DOHH2 (cell line): Measurements from ENCODE around the gene EHMT2.

Experiments used
- H3F3A ChIP-seq: fragments of 200-600 bp; sonication (generic), shearing (Covaris generic); 2 replicates; pipeline ENCODE4 v1.6.0; 2016; ENCODE audit warnings: antibody characterized with exemption, mild to moderate bottlenecking; ENCODE audit not compliant: control insufficient read depth, insufficient read depth
- H3K27ac ChIP-seq: fragments of 200-600 bp; sonication (generic); 2 replicates; pipeline ENCODE4 v1.5.1; 2014; ENCODE audit warnings: low read depth, mild to moderate bottlenecking, low read length, moderate library complexity
- H3K27me3 ChIP-seq: fragments of 200-600 bp; sonication (generic); 2 replicates; pipeline ENCODE4 v1.6.1; 2014; ENCODE audit warnings: mild to moderate bottlenecking, low read length, mixed read lengths; ENCODE audit not compliant: control insufficient read depth
- H3K36me3 ChIP-seq: fragments of 200-600 bp; sonication (generic); 2 replicates; pipeline ENCODE4 v1.6.1; 2014; ENCODE audit warnings: mild to moderate bottlenecking, low read length, moderate library complexity, mixed read lengths; ENCODE audit not compliant: control insufficient read depth
- H3K4me1 ChIP-seq: fragments of 200-600 bp; sonication (generic); 2 replicates; pipeline ENCODE4 v1.6.1; 2014; ENCODE audit warnings: mild to moderate bottlenecking, low read length, mixed read lengths; ENCODE audit not compliant: control insufficient read depth
- H3K4me2 ChIP-seq: fragments of 200-600 bp; sonication (generic); 2 replicates; pipeline ENCODE4 v1.6.0; 2014; ENCODE audit warnings: mild to moderate bottlenecking, low read length, moderate library complexity
- H3K4me3 ChIP-seq: fragments of 200-600 bp; sonication (generic); 2 replicates; pipeline ENCODE4 v1.5.1; 2014; ENCODE audit warnings: mild to moderate bottlenecking, low read length, mixed read lengths
- H3K79me2 ChIP-seq: fragments of 200-600 bp; sonication (generic); 2 replicates; pipeline ENCODE4 v1.6.1; 2014; ENCODE audit warnings: mild to moderate bottlenecking, low read length, mixed read lengths; ENCODE audit not compliant: control insufficient read depth
- H3K9me2 ChIP-seq: fragments of 200-600 bp; sonication (generic); replicated peaks from 2 replicates; pipeline ENCODE4 v1.6.1; 2014; ENCODE audit warnings: mild to moderate bottlenecking, low read length, mixed read lengths; ENCODE audit not compliant: control insufficient read depth
- H3K9me3 ChIP-seq: fragments of 200-600 bp; sonication (generic); 2 replicates; pipeline ENCODE4 v1.6.1; 2014; ENCODE audit warnings: antibody characterized with exemption, low read length, mixed read lengths; ENCODE audit not compliant: control insufficient read depth, insufficient read depth
- H4K20me1 ChIP-seq: fragments of 200-600 bp; sonication (generic); 2 replicates; pipeline ENCODE4 v1.6.0; 2014; ENCODE audit warnings: low read depth, mild to moderate bottlenecking, antibody characterized with exemption, low read length, moderate library complexity; ENCODE audit not compliant: control insufficient read depth, insufficient read depth
- EZH2phosphoT487 ChIP-seq: fragments of 200-600 bp; sonication (generic); IDR thresholded peaks from 2 replicates; pipeline ENCODE4 v1.6.1; 2017; ENCODE audit warnings: borderline replicate concordance, mild to moderate bottlenecking, antibody characterized with exemption, low read length, moderate library complexity, mixed read lengths
- TF ChIP-seq, protein P1 (sequence below): fragments of 200-600 bp; sonication (generic); IDR thresholded peaks from one replicate; pipeline ENCODE4 v1.5.1; 2014; ENCODE audit warnings: antibody characterized with exemption, mild to moderate bottlenecking, low read depth, low read length; ENCODE audit not compliant: poor library complexity, severe bottlenecking

Gene EHMT2

GRCh38 chr6:31903957-31904356, 6.5 kb upstream of the EHMT2 start:
- Histone ChIP-seq H3K4me2 (no peak overlapping the region), H3K36me3 (no peaks in the 10 kb centered on the region; the same call in 1 of the 2 replicates), H3K27me3 (peaks cover 23% of the 10 kb centered on the region), H3K27ac (no peak overlapping the region), H4K20me1 (no peaks in the 10 kb centered on the region), H3K9me2 (no peaks in the 10 kb centered on the region), H3K4me3 (no peak overlapping the region), H3K9me3 (no peaks in the 10 kb centered on the region), H3K4me1 (peaks cover 29% of the 10 kb centered on the region), H3F3A (peaks cover 17% of the 10 kb centered on the region), H3K79me2 (peaks cover 13% of the 10 kb centered on the region)
- TF ChIP-seq, protein P1, sequence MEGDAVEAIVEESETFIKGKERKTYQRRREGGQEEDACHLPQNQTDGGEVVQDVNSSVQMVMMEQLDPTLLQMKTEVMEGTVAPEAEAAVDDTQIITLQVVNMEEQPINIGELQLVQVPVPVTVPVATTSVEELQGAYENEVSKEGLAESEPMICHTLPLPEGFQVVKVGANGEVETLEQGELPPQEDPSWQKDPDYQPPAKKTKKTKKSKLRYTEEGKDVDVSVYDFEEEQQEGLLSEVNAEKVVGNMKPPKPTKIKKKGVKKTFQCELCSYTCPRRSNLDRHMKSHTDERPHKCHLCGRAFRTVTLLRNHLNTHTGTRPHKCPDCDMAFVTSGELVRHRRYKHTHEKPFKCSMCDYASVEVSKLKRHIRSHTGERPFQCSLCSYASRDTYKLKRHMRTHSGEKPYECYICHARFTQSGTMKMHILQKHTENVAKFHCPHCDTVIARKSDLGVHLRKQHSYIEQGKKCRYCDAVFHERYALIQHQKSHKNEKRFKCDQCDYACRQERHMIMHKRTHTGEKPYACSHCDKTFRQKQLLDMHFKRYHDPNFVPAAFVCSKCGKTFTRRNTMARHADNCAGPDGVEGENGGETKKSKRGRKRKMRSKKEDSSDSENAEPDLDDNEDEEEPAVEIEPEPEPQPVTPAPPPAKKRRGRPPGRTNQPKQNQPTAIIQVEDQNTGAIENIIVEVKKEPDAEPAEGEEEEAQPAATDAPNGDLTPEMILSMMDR = no peak
- no peak for TF ChIP-seq EZH2phosphoT487

GRCh38 chr6:31901953-31902643, 4.6 kb upstream of the EHMT2 start, which contains the start of gene ZBTB12:
TSS of gene ZBTB12 (minus strand) at chr6:31902086. CDS start at chr6:31901305, 781 bp downstream.
- 0 out of 2 replicates have a peak within 1 kb of the TSS, but pooled peaks have one; percentile 33 for H3K27ac ChIP-seq
- H3K27me3 ChIP-seq = peaks cover 17% of the 10 kb centered on the region
- H3K9me3 ChIP-seq = no peaks in the 10 kb centered on the region
- TF ChIP-seq, protein P1 = no peak
- TF ChIP-seq EZH2phosphoT487 = no peak
- H3F3A ChIP-seq = peaks cover 17% of the 10 kb centered on the region
- H3K9me2 ChIP-seq = no peaks in the 10 kb centered on the region
- peaks cover 4% of the 10 kb centered on the region for H3K36me3 ChIP-seq
- peaks cover 31% of the 10 kb centered on the region for H3K4me1 ChIP-seq
- peak within 1 kb of the TSS; percentile 70 for H3K4me3 ChIP-seq
- no peaks in the 10 kb centered on the region for H4K20me1 ChIP-seq
- H3K4me2 ChIP-seq = peak within 1 kb of the TSS; percentile 65
- H3K79me2 ChIP-seq = peaks cover 29% of the 10 kb centered on the region

DNA sequence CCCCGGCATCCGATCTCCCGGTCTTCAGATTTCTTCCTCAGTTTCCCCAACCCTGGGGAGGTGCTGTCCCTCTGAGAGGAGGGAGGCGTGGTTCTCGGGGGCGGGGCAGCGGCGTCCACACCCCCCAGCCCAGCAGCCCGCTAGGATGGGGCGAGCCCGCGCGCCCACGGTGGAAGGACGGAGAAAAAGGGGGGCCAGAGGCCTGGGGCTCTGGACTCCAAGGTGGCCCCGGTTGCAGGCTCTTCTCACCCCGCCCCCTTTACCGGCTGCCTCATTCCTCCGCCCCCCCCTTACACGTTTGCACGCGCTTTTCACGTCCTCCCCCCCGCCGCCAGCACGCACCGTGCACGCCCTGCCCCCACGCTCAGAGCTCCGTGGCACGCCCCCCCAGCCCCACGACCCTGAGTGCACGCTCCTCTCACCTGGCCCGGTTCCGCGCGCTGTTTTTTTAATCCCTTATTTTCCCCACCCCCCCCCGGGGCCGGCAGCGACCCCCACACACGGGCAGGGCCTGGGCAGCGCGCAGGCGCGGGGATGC, 4.0 kb upstream of the EHMT2 start:
- Histone ChIP-seq H3K4me3 (peak overlapping the region; percentile 70), H3K36me3 (peaks cover 7% of the 10 kb centered on the region), H3K4me2 (peak overlapping the region; percentile 65), H3K9me2 (no peaks in the 10 kb centered on the region), H3K79me2 (peaks cover 35% of the 10 kb centered on the region), H3K9me3 (no peaks in the 10 kb centered on the region), H3F3A (peaks cover 17% of the 10 kb centered on the region), H3K27me3 (peaks cover 17% of the 10 kb centered on the region), H4K20me1 (no peaks in the 10 kb centered on the region), H3K4me1 (peaks cover 35% of the 10 kb centered on the region), H3K27ac (0 out of 2 replicates have a peak overlapping the region, but pooled peaks have one; percentile 33)
- TF ChIP-seq, protein P1 = no peak
- no peak for TF ChIP-seq EZH2phosphoT487
